ENCODE data around the gene PORCN. TPM values are rescaled to one million over a fixed set of nuclear protein-coding genes. Genes with fewer than 3 reads are reported as not detected.
"Not testable (repeated sequence)": the region's sequence is repeated elsewhere in the genome, so short reads cannot be mapped to it uniquely, and the experiment has no call there.

PORCN gene
- total RNA-seq, 2 experiments from 2014 or later = 6.9 to 9.0 TPM

- intact Hi-C loops (cut with DNase I, micrococcal nuclease) = no loop called here
- Mint-ChIP-seq H3K4me1 (peaks cover 15% of the 10 kb centered on the region), H3K4me3 (peak overlapping the region; percentile 87), H3K36me3 (ENCODE audit: low read depth) (peaks cover 16% of the 10 kb centered on the region), H3K9me3 (ENCODE audit: low read depth) (no peaks in the 10 kb centered on the region), H3K27me3 (no peaks in the 10 kb centered on the region), H3K27ac (peak overlapping the region; percentile 89)
- POLR2A ChIA-PET = interaction anchor here (0.6 to 1.8 kb wide), 3 partner anchors 19 to 379 kb away, joined by 5 to 16 read pairs (median 5); partner anchors contain the start of genes EBP, PIM2 and RBM3
- DNase-seq (no peak), ATAC-seq (no peak)
- CTCF ChIA-PET = interaction anchor here (1.5 to 1.9 kb wide), 3 partner anchors 9 to 73 kb away, joined by 3 to 8 read pairs (median 5); partner anchors contain the start of gene RBM3
Observed at GRCh38 chrX:48540480-48540879, 31.7 kb downstream of the PORCN start.

GRCh38 chrX:48541140-48541814 is 32.5 kb downstream of the PORCN start:
- Mint-ChIP-seq H3K4me3 (peak overlapping the region; percentile 87), H3K27ac (peak overlapping the region; percentile 89), H3K27me3 (no peaks in the 10 kb centered on the region), H3K4me1 (peaks cover 15% of the 10 kb centered on the region), H3K9me3 (ENCODE audit: low read depth) (no peaks in the 10 kb centered on the region), H3K36me3 (ENCODE audit: low read depth) (peaks cover 16% of the 10 kb centered on the region)
- no peak for DNase-seq
- no peak for ATAC-seq
- ChIA-PET POLR2A (no interaction called here), CTCF (interaction anchor here (1.5 kb wide), 1 partner anchor 8 kb away, joined by 3 read pairs; no protein-coding TSS in a partner anchor)
- intact Hi-C loops (cut with DNase I, micrococcal nuclease) = no loop called here

- H3K4me1 Mint-ChIP-seq = no peaks in the 10 kb centered on the region
- CTCF ChIA-PET = interaction anchor here (0.8 kb wide), 1 partner anchor 75 kb away, joined by 3 read pairs; no protein-coding TSS in a partner anchor
- POLR2A ChIA-PET = no interaction called here
- no peak overlapping the region for H3K4me3 Mint-ChIP-seq
- no peak for ATAC-seq
- no peaks in the 10 kb centered on the region for H3K27me3 Mint-ChIP-seq
- peaks cover 16% of the 10 kb centered on the region for H3K36me3 Mint-ChIP-seq (ENCODE audit: low read depth)
- H3K27ac Mint-ChIP-seq = no peak overlapping the region
- intact Hi-C loops (cut with DNase I, micrococcal nuclease) = no loop called here
- H3K9me3 Mint-ChIP-seq (ENCODE audit: low read depth) = no peaks in the 10 kb centered on the region
- DNase-seq = no peak
Observed at GRCh38 chrX:48548871-48549270, 40.1 kb downstream of the PORCN start.

- not testable (repeated sequence) for H3K9me3 Mint-ChIP-seq (ENCODE audit: low read depth)
Observed at GRCh38 chrX:48555731-48556325, 47.0 kb downstream of the PORCN start.

DNA sequence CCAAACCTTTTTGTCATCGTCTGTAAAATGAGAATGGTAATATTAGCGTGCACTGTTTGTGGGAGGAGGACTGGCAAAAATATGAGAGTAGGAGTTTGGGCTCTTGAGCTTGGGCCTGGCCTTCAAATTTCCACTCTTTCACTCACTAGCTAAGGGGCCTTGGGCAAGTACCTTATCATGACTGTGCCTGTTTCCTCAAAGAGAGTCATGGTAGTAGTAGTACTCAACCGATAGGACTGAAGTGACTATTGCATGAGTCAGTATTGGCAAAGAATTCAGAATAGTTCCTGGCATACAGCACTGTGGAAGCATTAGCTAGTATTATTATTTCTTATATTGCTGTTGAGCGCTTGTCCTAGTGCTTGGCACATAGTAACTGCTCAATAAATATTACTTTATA is 49.5 kb downstream of the PORCN start:
- H3K27ac Mint-ChIP-seq = peak overlapping the region; percentile 82
- H3K27me3 Mint-ChIP-seq = no peaks in the 10 kb centered on the region
- H3K36me3 Mint-ChIP-seq (ENCODE audit: low read depth) = peaks cover 30% of the 10 kb centered on the region
- peaks cover 3% of the 10 kb centered on the region for H3K4me1 Mint-ChIP-seq
- peak; percentile 99 for ATAC-seq
- H3K4me3 Mint-ChIP-seq = no peak overlapping the region
- CTCF ChIA-PET = interaction anchor here (0.6 to 0.9 kb wide), 2 partner anchors 9 to 30 kb away, joined by 3 to 4 read pairs; no protein-coding TSS in a partner anchor
- intact Hi-C loops (cut with DNase I, micrococcal nuclease) = loop anchor here in 1 of 2 experiments (1.0 kb wide), 1 partner anchor 12 kb away; no protein-coding TSS in a partner anchor
- DNase-seq = no peak
- POLR2A ChIA-PET = interaction anchor here (0.6 to 0.9 kb wide), 2 partner anchors 16 to 19 kb away, joined by 3 read pairs; partner anchors contain the start of gene RBM3
- H3K9me3 Mint-ChIP-seq (ENCODE audit: low read depth) = no peaks in the 10 kb centered on the region

More at GRCh38 chrX:48555731-48556325, 47.0 kb downstream of the PORCN start:
- CTCF ChIA-PET; H3K27me3 Mint-ChIP-seq; POLR2A ChIA-PET; H3K27ac Mint-ChIP-seq; DNase-seq; ATAC-seq; H3K4me3 Mint-ChIP-seq; H3K4me1 Mint-ChIP-seq; intact Hi-C loops (cut with DNase I, micrococcal nuclease): not testable (repeated sequence)
- peaks cover 30% of the 10 kb centered on the region for H3K36me3 Mint-ChIP-seq (ENCODE audit: low read depth)

GRCh38 chrX:48559636-48560035 is 50.8 kb downstream of the PORCN start:
- DNase-seq (no peak), ATAC-seq (no peak)
- peaks cover 31% of the 10 kb centered on the region for H3K36me3 Mint-ChIP-seq (ENCODE audit: low read depth)
- CTCF ChIA-PET = no interaction called here
- H3K9me3 Mint-ChIP-seq (ENCODE audit: low read depth) = no peaks in the 10 kb centered on the region
- intact Hi-C loops (cut with DNase I, micrococcal nuclease) = no loop called here
- H3K27ac Mint-ChIP-seq = peak overlapping the region; percentile 37
- peaks cover 3% of the 10 kb centered on the region for H3K4me1 Mint-ChIP-seq
- POLR2A ChIA-PET = interaction anchor here (0.6 kb wide), 1 partner anchor 14 kb away, joined by 3 read pairs; no protein-coding TSS in a partner anchor
- H3K4me3 Mint-ChIP-seq = no peak overlapping the region
- H3K27me3 Mint-ChIP-seq = no peaks in the 10 kb centered on the region

DNA sequence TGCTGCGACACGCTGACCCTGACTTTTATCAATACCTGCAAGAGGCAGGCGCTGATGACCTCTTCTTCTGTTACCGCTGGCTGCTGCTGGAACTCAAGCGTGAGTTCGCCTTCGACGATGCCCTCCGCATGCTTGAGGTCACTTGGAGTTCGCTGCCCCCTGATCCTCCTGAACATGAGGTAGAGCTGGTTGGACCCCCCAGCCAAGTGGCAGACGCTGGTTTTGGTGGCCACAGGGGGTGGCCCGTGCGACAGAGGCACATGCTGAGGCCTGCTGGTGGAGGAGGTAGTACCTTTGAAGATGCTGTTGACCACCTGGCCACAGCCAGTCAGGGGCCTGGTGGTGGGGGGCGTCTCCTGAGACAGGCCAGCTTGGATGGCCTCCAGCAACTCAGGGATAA is 51.3 kb downstream of the PORCN start:
- POLR2A ChIA-PET = no interaction called here
- no peak overlapping the region for H3K4me3 Mint-ChIP-seq
- H3K9me3 Mint-ChIP-seq (ENCODE audit: low read depth) = no peaks in the 10 kb centered on the region
- no peak for ATAC-seq
- CTCF ChIA-PET = interaction anchor here (0.5 to 0.6 kb wide), 2 partner anchors 10 to 22 kb away, joined by 3 read pairs; no protein-coding TSS in a partner anchor
- peaks cover 3% of the 10 kb centered on the region for H3K4me1 Mint-ChIP-seq
- no peaks in the 10 kb centered on the region for H3K27me3 Mint-ChIP-seq
- DNase-seq = no peak
- intact Hi-C loops (cut with DNase I, micrococcal nuclease) = no loop called here
- peaks cover 28% of the 10 kb centered on the region for H3K36me3 Mint-ChIP-seq (ENCODE audit: low read depth)
- H3K27ac Mint-ChIP-seq = no peak overlapping the region

- Mint-ChIP-seq H3K27me3 (no peaks in the 10 kb centered on the region), H3K36me3 (ENCODE audit: low read depth) (peaks cover 24% of the 10 kb centered on the region), H3K4me1 (peaks cover 3% of the 10 kb centered on the region), H3K27ac (no peak overlapping the region), H3K4me3 (no peak overlapping the region), H3K9me3 (ENCODE audit: low read depth) (no peaks in the 10 kb centered on the region)
- intact Hi-C loops (cut with DNase I, micrococcal nuclease) = no loop called here
- ChIA-PET CTCF (interaction anchor here (0.5 to 0.6 kb wide), 2 partner anchors 9 to 22 kb away, joined by 3 read pairs; no protein-coding TSS in a partner anchor), POLR2A (no interaction called here)
- ATAC-seq (no peak), DNase-seq (no peak)
Observed at GRCh38 chrX:48560681-48561080, 51.9 kb downstream of the PORCN start.

DNA sequence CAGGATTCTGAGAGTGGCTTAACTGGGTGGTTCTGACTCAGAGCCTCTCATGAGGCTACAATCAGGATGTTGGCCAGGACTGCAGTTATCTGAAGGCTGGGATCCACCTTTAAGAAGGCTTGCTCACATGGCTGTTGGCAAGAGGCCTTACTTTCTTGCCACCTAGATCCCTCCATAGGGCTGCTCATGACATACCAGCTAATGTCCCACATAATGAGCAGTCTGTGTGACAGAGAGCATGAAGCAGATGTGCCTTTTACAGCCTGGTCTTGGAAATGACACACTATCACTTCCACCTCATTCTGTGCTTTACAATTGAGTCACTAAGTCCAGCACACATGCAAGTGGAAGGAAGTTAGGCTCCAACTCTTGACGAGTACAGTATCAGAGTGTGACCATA is 61.2 kb downstream of the PORCN start:
- Mint-ChIP-seq H3K4me3 (no peak overlapping the region), H3K27me3 (no peaks in the 10 kb centered on the region), H3K36me3 (ENCODE audit: low read depth) (peaks cover 2% of the 10 kb centered on the region), H3K9me3 (ENCODE audit: low read depth) (no peaks in the 10 kb centered on the region), H3K27ac (peak overlapping the region; percentile 70), H3K4me1 (peaks cover 7% of the 10 kb centered on the region)
- peak; percentile 74 for ATAC-seq
- ChIA-PET CTCF (interaction anchor here (0.6 to 0.8 kb wide), 2 partner anchors 9 to 40 kb away, joined by 3 read pairs; no protein-coding TSS in a partner anchor), POLR2A (no interaction called here)
- intact Hi-C loops (cut with DNase I, micrococcal nuclease) = loop anchor here (1.0 to 10.0 kb wide), 4 partner anchors 12 to 605 kb away; partner anchors contain the start of genes FTSJ1 (in 1 of the 2), PLP2 (in 1 of the 2), SLC38A5 (in 1 of the 2) and TBC1D25 (in 1 of the 2)
- peak; percentile 46 for DNase-seq

All from activated CD4-positive, alpha-beta T cell treated with anti-CD3 and anti-CD28 coated beads for 36 hours (primary cell).